Omental fat pad (tissue), 4 donors: Measurements from ENCODE around the gene EPS8. TPM values are rescaled to one million over a fixed set of nuclear protein-coding genes. Genes with fewer than 3 reads are reported as not detected.

Experiments
- ATAC-seq: fragments of 150-250 bp; one replicate; pipeline ENCODE4 v1.9.1; 2016; ENCODE audit warnings: mild to moderate bottlenecking, moderate library complexity; ENCODE audit not compliant: low FRiP score
- DNase-seq: peaks from one replicate; pipeline ENCODE4 v3.0.0-alpha.2; 2019; ENCODE audit warnings: low spot score
- total RNA-seq, 4 donors: library from RNA; depleted of rRNA; stranded (reverse); fragments of >200 nt; gene quantifications; one replicate each; pipeline ENCODE4 v1.1.0, GENCODE V29; 2016
- TF ChIP-seq, protein P1 (sequence below), 3 donors: fragments of 450-650 bp; IDR thresholded peaks; one replicate each; pipeline ENCODE4 v1.5.1; 2016 to 2017; ENCODE audit warnings: antibody characterized with exemption in 3 of 3, mild to moderate bottlenecking in 3 of 3, moderate library complexity in 2 of 3

EPS8 gene
- 100 to 1,000 TPM; 181 to 354 (median 226) TPM for total RNA-seq

DNA sequence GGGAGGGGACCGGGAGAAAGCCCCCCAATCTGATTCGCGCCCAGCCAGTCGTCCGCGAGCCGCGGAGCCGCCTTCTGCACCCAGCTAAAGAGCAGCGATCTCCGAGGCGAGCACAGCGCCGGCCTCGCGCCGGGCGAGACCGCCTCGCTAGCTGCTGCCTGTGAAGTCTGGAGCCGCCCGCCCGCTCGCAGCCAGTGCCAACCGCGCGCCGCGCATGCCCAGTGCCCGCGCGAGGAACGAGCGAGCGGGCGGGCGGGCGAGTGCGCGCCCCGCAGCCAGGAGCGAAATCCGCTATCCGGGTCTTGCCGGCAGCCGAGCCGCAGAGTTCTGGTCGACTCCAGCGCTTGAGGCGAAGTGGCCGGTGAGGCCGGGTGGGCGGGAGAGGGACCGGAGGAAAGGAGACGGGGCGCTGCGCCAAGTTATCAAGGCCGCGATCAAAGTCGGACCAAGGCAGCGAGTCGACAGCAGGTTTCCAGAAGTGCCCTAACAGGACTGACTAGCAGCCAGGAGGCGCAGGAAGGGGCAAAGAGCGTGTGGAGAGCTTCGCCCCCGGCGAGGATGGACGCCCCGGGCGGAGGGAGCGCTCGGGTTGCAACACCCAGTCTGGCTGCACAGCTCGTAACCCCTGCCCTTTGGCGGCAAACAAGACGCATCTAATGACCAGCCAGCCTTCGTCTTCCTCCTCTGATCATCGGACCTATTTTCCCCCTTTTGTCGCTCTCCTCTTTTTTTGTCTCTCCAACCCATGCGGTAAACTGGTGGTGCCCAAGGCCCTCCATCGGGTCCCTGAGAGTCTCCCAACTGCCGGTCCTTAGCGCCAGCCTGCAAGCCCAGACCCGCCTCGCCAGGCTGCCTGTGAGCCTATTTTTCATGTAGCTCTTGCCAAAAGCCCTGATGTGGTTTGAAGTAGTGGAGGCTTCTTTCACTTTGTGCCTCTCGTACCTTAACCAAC is at the start of gene EPS8:
Gene EPS8, minus strand, starts transcription at position 169 of the 952 bp plus-strand sequence. CDS start 106,437 bp downstream, outside the sequence.
- TF ChIP-seq, protein P1, sequence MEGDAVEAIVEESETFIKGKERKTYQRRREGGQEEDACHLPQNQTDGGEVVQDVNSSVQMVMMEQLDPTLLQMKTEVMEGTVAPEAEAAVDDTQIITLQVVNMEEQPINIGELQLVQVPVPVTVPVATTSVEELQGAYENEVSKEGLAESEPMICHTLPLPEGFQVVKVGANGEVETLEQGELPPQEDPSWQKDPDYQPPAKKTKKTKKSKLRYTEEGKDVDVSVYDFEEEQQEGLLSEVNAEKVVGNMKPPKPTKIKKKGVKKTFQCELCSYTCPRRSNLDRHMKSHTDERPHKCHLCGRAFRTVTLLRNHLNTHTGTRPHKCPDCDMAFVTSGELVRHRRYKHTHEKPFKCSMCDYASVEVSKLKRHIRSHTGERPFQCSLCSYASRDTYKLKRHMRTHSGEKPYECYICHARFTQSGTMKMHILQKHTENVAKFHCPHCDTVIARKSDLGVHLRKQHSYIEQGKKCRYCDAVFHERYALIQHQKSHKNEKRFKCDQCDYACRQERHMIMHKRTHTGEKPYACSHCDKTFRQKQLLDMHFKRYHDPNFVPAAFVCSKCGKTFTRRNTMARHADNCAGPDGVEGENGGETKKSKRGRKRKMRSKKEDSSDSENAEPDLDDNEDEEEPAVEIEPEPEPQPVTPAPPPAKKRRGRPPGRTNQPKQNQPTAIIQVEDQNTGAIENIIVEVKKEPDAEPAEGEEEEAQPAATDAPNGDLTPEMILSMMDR (IDR thresholded peaks at IDR 0.05): no peak
- DNase-seq (peak; percentile 73), ATAC-seq (peak; percentile 96)

DNA sequence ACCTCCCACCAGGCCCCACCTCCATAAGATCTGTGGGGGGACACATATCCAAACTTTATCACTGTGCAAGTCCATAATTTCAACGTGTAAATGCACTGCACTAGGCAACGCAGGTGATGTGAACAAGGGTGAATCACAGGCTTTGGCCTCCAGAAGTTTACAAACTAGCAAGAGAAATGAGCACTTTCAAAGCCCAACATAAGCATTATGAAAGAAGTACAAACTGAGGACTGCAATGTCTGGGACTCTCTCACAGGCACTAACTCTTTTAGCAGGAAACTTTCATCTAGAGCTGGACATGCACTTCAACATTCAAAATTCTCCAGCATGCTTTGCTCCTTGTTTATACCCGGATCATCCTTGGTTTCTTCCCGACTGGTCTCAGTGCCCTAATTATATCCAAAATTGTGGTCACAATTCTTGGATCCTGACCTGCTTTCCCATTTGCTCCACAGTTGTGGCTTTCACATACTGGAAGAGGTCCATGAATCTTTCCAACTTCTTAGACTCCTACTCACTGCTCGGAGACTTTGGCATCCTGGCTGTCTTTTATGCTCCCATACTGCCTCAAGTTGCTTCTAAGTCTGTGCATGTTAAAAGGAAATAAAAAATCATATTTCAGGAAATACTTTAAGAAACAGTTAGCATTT is 48.1 kb upstream of the EPS8 start:
- DNase-seq (no peak), ATAC-seq (peak; percentile 57)
- TF ChIP-seq, protein P1 (IDR thresholded peaks at IDR 0.05): no peak

DNA sequence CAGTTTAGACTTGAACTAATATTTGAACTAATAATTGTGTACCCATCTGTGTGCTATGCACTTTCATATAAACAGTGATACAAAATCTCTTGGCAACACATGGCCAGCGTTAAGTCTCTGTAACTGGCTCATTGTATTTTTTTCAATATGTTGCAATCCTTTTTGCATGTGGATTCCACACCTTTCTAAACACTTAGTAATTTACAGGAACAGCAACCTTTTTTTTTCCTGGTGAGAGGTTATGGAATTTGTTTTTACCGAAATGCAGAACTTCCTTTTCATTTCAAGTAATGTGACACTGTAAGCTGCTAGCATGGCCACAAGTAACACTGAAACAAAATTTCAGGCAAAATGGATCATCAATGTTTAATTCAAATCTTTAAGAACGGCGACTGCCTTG is 45.4 kb upstream of the EPS8 start:
- ATAC-seq (peak; percentile 39), DNase-seq (no peak)
- TF ChIP-seq, protein P1 (IDR thresholded peaks at IDR 0.05): no peak

DNA sequence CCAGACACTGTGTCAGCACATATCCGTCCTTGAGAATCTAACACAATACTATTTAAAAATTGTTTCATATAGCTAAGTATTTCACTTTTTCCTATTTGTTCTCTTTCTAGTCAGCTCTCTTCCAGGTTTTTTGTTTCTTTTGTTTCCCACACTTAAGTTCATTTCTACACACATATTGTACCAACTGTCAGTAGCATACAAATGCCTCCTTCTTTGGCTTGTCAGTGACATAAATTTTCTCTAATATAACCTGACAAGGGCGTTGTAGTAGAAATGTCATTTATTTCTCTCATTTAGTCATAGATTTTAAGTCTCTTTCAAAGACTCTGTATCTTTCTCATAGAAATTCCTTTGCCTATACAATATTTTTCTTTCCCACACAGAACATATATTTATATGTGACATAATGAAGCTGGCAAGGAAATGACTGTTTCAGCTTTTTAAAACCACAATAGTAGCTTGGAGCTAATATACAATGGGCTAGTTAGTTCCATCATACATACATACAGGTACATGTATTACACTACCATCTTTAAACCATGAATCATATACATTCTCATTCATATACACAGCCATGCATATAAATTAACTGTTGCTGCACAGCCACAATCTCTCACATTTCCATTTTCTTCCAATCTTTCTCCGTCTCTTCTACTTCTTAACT is 42.3 kb upstream of the EPS8 start:
- TF ChIP-seq, protein P1 (IDR thresholded peaks at IDR 0.05): no peak
- ATAC-seq (no peak), DNase-seq (no peak)

DNA sequence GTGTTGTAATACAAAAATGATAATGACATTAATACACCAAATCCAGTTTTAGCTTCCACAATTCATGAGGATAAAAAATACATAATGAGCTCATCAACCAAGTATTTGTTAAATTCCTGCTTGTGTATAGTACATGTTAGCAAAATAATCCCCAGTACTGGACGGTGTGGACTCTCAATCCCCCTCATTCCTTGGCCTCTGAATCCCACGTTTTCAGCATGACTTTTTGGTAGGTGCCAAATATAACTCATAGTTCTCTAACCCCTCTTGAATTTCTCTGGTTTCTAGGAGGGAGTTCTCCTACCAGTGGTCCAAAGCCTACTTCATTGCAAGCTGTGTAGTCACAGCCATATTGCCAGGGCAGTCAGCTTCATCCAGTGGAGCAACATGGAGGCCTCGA is 41.4 kb upstream of the EPS8 start:
- peak; percentile 58 for ATAC-seq
- TF ChIP-seq, protein P1 (IDR thresholded peaks at IDR 0.05): no peak
- no peak for DNase-seq

DNA sequence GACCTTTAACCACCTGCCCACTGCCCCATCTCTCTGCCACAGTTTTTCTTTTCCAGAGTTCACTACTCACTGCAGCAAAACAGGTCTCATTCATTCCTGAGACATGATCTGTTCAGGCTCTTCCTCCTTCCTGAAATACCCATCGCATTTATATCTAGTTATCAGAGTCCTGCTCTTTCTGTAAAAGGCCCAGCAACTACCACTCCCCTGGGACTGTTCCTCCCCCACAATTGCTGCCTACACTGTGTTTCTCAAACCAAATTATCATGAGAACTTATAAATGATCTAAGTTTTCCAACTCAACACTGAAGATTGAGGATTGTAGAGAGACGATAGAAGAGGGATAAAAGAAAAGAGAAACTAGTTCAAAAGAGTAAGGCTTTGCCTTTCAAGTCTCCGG is 40.8 kb upstream of the EPS8 start:
- ATAC-seq (peak; percentile 53), DNase-seq (no peak)
- TF ChIP-seq, protein P1 (IDR thresholded peaks at IDR 0.05): no peak
